GM12801 (cell line): ENCODE results near the gene CFAP46.

ENCODE experiments used
- TF ChIP-seq, protein P1 (sequence below): IDR thresholded peaks from one replicate; pipeline ENCODE4 v1.5.1; 2011; ENCODE audit warnings: control low read depth; ENCODE audit not compliant: insufficient read length; ENCODE audit errors: extremely low read depth

Gene CFAP46

DNA sequence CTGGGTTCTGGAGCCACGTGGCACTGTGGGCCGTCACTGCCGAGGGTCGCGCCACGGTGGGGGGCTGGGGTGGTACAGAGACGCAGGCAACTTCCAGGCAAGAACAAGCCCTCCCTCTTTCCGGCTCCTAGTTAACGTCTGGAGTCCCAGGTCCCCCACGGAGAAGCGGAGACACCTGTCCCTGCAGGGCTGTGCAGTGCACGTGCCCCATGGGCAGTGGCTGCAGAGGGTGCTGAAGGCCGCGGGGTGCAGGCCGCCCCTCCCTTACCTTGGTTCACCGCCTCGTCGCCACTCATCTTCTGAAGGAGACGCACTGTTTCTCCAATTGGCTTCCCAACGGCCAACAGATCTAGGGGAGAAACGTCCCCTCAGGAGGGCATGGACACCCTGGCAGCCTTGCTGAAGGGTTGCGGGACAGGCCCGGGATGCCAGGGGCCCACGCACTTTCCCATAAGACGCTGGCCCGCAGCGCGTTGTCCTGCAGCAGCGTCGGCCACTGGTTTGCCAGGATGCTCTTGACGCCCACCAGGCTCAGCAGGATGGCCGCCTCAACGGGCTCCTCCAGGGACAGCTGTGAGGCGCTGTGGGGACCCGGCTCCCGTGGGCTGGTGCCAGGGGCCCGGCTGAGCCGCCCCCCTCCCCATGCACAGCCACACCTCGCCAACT lies 132.1 kb downstream of the CFAP46 start:
- TF ChIP-seq, protein P1, sequence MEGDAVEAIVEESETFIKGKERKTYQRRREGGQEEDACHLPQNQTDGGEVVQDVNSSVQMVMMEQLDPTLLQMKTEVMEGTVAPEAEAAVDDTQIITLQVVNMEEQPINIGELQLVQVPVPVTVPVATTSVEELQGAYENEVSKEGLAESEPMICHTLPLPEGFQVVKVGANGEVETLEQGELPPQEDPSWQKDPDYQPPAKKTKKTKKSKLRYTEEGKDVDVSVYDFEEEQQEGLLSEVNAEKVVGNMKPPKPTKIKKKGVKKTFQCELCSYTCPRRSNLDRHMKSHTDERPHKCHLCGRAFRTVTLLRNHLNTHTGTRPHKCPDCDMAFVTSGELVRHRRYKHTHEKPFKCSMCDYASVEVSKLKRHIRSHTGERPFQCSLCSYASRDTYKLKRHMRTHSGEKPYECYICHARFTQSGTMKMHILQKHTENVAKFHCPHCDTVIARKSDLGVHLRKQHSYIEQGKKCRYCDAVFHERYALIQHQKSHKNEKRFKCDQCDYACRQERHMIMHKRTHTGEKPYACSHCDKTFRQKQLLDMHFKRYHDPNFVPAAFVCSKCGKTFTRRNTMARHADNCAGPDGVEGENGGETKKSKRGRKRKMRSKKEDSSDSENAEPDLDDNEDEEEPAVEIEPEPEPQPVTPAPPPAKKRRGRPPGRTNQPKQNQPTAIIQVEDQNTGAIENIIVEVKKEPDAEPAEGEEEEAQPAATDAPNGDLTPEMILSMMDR = no peak

DNA sequence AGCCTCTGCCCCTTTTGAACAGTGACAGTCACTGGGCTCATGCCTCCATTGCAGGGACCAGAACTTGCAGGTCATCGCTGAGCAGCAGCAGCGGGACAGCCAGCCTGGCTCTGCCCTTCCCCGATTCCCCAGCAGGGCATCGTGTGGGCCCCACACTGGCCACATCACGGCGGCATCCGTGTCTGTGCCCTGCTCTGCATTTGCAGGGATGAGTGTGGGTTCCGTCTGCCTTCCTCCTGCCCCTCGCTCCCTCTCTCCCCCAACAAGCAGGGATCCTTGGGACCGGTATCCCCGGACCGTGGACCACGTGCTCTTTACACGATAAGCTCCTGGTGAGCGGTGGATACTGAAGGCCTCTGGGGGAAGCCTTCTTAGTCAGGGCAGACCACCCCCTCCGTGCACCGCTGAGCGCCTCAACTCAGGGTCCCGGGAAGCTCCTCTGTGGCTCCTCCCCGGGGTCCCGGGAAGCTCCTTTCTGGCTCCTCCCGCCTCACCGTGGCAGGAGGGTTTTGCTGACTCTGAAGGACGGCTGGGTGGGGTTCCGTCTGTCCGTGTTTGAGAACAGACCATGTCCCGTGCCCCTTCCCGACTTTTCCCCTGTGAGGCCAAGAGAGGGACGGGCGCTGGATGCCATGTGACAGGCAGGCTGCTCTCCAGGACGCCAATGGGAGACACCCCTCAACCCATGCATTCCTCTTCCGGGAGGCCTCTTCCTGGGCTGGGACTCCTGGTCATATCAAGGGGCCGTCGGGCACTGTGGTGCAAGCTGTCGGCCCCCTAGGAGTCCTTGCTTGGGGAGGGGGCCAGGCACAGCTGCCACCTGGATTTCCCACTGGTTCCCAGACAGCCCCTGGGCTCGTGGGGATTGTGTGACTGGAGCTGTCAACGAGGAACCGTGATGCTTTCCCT lies 132.9 kb downstream of the CFAP46 start:
- TF ChIP-seq, protein P1 = no peak

DNA sequence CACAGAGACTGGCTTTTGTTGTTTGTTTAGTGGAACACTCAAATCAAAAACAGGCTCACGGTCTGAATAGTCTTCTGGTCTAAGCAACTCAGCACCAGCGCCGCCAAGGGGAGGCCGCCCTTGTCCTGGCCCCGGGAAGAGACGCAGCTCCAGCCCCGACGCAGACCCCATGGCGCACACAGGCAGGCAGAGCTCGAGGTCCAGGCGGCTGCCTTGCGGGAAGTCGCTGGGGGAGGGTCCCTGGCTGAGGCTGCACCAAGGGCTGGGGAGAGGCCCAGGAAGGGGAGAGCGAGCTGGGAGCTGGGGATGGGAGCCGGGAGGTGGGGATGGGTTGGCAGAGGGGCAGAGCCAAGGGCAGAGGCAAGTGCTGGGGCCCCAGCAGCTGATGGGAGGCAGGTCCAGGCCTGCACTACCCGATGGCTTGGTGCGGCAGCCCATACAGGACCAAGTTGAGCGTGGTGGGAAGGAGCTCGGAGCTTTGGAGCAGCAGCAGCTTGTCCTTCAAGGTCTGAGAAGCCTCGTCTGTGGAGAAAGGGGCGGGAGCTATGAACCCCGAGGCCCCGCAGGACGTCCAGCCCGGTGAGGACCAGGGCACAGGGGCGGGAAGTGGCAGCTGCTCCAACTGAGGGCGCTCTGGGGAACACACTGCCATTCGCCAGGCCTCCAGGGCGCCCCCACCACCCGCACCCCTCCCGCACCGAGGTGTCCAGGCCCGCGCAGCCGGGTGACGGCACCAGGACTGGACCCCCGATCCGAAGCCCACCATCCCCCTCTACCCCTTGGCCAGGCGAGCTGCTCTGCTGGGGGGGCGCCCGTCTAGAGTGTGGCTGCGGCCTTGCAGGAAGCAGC lies 133.8 kb downstream of the CFAP46 start:
- TF ChIP-seq, protein P1 = no peak

DNA sequence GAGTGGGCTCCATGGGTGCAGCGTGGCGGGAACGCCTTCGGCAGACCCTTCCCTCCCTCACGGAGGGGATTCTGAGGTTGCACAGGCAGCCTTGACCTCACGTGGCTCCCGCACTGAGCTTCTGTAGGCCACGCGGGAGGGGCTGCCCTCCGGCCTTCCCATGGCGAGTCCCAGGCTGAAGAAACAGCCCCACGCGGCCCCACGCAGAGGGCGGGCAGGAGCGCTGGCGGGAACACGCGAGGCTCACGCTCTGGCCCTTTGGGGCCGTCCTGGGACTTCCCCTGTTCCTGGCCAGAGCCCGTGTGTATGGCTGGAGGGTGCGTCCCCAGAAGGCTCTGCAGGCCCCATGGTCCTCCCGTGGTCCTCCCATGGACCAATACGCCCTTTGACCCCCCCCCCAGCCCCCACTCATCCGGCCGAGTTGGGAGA lies 134.7 kb downstream of the CFAP46 start:
- TF ChIP-seq, protein P1 = no peak

DNA sequence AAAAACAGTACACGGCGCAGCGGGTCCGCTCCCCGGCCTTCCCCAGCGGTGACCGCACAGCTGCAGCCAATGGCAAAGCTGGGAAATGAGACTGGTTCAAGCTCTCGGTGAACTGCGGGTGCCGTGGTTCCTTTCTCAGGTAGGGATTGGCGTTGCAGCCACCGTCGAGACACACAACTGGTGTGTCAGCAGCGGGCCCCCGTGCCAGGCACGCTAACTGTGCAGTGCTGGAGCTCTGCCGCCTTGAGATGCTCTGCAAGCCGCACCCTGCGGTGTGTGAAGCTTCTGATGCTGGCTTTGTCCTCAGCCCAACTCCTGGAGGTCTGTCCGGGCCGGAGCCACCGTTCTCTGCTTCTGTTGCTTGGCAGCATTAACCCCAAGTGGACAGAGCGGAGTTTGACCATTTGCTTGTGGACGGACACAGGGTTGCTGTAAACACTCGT lies 135.8 kb downstream of the CFAP46 start:
- TF ChIP-seq, protein P1 = no peak

DNA sequence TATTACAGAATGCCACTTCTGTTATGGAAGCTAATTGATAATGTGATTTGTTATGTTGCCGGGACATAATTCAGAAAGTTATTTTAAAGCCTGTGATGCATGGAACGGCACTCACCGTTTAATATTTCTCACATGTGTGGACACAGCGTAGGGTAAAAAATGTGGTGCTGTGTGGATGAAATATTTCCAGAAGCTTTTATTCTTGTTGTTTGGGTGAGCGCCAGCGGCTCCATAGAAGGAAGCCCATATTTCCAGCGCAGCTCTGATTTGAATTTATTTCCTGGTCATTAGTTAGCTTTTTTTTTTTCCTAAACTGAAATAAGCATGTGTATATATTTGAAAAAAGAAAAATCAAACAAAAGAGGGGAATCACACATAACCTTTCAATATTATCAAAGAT lies 136.3 kb downstream of the CFAP46 start:
- TF ChIP-seq, protein P1 = no peak

DNA sequence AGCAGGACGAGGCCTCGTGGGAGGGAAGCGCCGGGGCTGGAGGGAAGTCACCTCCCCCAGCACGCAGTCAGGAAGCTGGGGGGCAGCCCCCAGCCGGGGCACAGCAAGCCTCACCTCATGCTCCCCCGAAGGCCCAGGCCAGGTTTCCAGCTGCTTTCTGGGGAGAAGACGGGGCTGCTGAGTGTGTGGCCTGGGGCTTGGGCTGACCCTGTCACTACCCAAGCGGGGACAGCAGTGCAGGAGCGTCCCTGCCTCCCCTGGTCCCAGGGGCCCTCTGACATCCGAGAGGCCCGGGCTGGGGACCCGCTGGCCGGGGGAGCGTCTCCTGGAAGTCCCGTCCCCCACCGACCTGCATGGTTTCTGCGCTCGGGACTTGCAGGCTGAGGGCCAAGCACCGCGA lies 136.8 kb downstream of the CFAP46 start:
- TF ChIP-seq, protein P1 = no peak
